Mucosa of descending colon (tissue), 3 donors: ENCODE measurements around the gene SLIT1. TPM values are rescaled to one million over a fixed set of nuclear protein-coding genes. Genes with fewer than 3 reads are reported as not detected.

Experiments used
- ATAC-seq: fragments of 200-7000 bp; cut with Tn5 transposase; one replicate; pipeline ENCODE4 v1.9.1; 2020; ENCODE audit warnings: mild to moderate bottlenecking, moderate library complexity
- DNase-seq, 3 donors: peaks; one replicate each; pipeline ENCODE4 v3.0.0-alpha.2; 2020
- H3K36me3 ChIP-seq: fragments of 200-600 bp; one replicate; pipeline ENCODE4 v1.8.0; 2021; ENCODE audit warnings: low read depth, mild to moderate bottlenecking
- H3K4me1 ChIP-seq: fragments of 200-600 bp; one replicate; pipeline ENCODE4 v1.8.0; 2021; ENCODE audit warnings: low read depth, mild to moderate bottlenecking
- H3K4me3 ChIP-seq: fragments of 200-600 bp; one replicate; pipeline ENCODE4 v1.8.0; 2021; ENCODE audit warnings: mild to moderate bottlenecking
- H3K9me3 ChIP-seq: fragments of 200-600 bp; one replicate; pipeline ENCODE4 v1.8.0; 2021; ENCODE audit warnings: mild to moderate bottlenecking
- CTCF ChIP-seq: fragments of 200-600 bp; IDR thresholded peaks from one replicate; pipeline ENCODE4 v1.8.0; 2022; ENCODE audit warnings: antibody characterized with exemption, mild to moderate bottlenecking
- intact Hi-C, 2 donors: fragments of 100-400 bp; cut with DNase I in 1 of 2; cut with micrococcal nuclease in 1 of 2; formaldehyde crosslinking; loops; one replicate each; pipeline versions ENCODE4 v1.11.0 to v1.11.1; 2022; cut with DNase I, micrococcal nuclease
- total RNA-seq, 3 donors: library from RNA; stranded (reverse); fragmentation: NEBNext Ultra II Directional in 2 of 3; extraction: Animal tissue kit (Norgen Biotek cat#: 25700) in 2 of 3; gene quantifications; one replicate each; pipeline versions ENCODE4 v1.2.1 to v1.2.4, GENCODE V29; 2021 to 2023
- donor health status: DM: no; HTN: no; CAD: no; lungs with moderate emphysema.
- donor health status: DM: no; HTN: no; CAD: no.
- donor health status: DM: no; HTN: yes; CAD: no.

The SLIT1 gene
- total RNA-seq, 3 donors from 2014 or later = 0.17 to 1.1 (median 0.24) TPM

GRCh38 chr10:97119058-97119745 lies 66.6 kb downstream of the SLIT1 start:
- DNase-seq (no peak), ATAC-seq (no peak)
- TF ChIP-seq CTCF = no peak
- Histone ChIP-seq H3K36me3 (no peaks in the 10 kb centered on the region), H3K9me3 (no peaks in the 10 kb centered on the region), H3K4me3 (no peak overlapping the region), H3K4me1 (no peaks in the 10 kb centered on the region)
- intact Hi-C loops = no loop called here

GRCh38 chr10:97117372-97117771 lies 68.4 kb downstream of the SLIT1 start:
- no peak for TF ChIP-seq CTCF
- Histone ChIP-seq H3K4me1 (no peaks in the 10 kb centered on the region), H3K4me3 (no peak overlapping the region), H3K36me3 (no peaks in the 10 kb centered on the region), H3K9me3 (no peaks in the 10 kb centered on the region)
- intact Hi-C loops = no loop called here
- ATAC-seq (peak; percentile 79), DNase-seq (peak in 1 of 3 donors; percentile 59)

GRCh38 chr10:97116462-97117162 lies 69.1 kb downstream of the SLIT1 start:
- no peaks in the 10 kb centered on the region for H3K4me1 ChIP-seq
- ATAC-seq (no peak), DNase-seq (no peak)
- no peak for TF ChIP-seq CTCF
- H3K4me3 ChIP-seq = no peak overlapping the region
- intact Hi-C loops = no loop called here
- no peaks in the 10 kb centered on the region for H3K9me3 ChIP-seq
- H3K36me3 ChIP-seq = no peaks in the 10 kb centered on the region

GRCh38 chr10:97115846-97116245 lies 69.9 kb downstream of the SLIT1 start:
- DNase-seq = no peak
- Histone ChIP-seq H3K4me3 (no peak overlapping the region), H3K4me1 (no peaks in the 10 kb centered on the region), H3K36me3 (no peaks in the 10 kb centered on the region), H3K9me3 (no peaks in the 10 kb centered on the region)
- TF ChIP-seq CTCF = no peak
- ATAC-seq = no peak
- intact Hi-C loops = no loop called here

- Histone ChIP-seq H3K4me3 (no peak overlapping the region), H3K9me3 (no peaks in the 10 kb centered on the region), H3K4me1 (no peaks in the 10 kb centered on the region), H3K36me3 (no peaks in the 10 kb centered on the region)
- intact Hi-C loops = no loop called here
- no peak for TF ChIP-seq CTCF
- DNase-seq = no peak
- no peak for ATAC-seq
These were observed 74.1 kb downstream of the SLIT1 start for GRCh38 chr10:97111615-97112014.
